ENCODE measurements around the gene DGKI.

DGKI gene

DNA sequence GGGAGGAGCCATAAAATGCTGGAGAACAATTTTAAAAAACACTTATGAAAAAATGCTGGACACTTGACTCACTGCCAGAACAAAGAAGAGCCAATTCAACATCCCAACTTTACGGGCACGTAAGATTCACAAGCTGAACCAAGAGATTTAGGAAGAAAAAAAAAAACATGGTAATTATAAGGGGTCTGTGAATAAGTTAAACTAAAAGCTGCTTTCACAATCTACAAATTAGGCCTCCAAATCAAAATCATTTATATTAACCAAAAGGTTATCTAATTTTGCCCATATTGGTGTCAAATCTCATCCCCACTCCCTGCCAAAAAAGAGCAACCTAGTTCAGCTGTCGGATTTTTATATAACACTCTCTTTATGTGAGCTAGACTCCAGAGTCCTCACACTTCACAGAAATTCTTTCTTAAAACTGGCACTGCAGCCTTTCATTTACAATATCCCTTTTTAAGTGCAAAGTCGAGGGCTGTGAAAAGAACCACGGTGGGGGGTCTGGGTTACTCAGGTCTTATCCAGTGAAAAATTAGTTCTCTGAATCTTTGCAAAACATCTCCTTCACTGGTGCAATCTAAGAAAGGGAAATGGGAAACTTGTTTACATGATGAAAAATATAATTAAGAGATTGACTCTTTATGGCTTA, 30.4 kb upstream of the DGKI start:
- Histone ChIP-seq H2BK5ac (ENCODE audit: low read depth, low read length, poor library complexity, severe bottlenecking) (no peak overlapping the region), H3K14ac (ENCODE audit: low read length in 2 of 2) (no peak overlapping the region), H2BK15ac (ENCODE audit: low read depth, poor library complexity, severe bottlenecking) (no peak overlapping the region), H2BK12ac (ENCODE audit: low read length in 2 of 2) (no peak overlapping the region), H3K36me3 (ENCODE audit: control insufficient read depth in 1 of 2, insufficient read depth in 2 of 2, low read depth in 1 of 2, low read length in 2 of 2) (peaks cover 39 to 64% of the 10 kb centered on the region in 2 experiments), H3K9ac (ENCODE audit: low read length) (no peak overlapping the region), H3K4ac (ENCODE audit: low read depth in 1 of 2, low read length in 2 of 2) (no peak overlapping the region), H2BK120ac (ENCODE audit: low read depth, low read length) (no peak overlapping the region), H3K4me1 (ENCODE audit: control insufficient read depth, insufficient read depth, low read depth, low read length) (peaks cover 20% of the 10 kb centered on the region), H3K4me3 (ENCODE audit: insufficient read depth in 1 of 2, low read depth in 1 of 2, low read length in 2 of 2) (no peak overlapping the region), H3K79me1 (replicated peaks; ENCODE audit: low read length, poor library complexity, severe bottlenecking) (peaks cover 19% of the 10 kb centered on the region), H2AFZ (ENCODE audit: low read depth, low read length) (no peak overlapping the region), H4K91ac (ENCODE audit: low read length) (no peak overlapping the region), H2AK5ac (ENCODE audit: low read length, severe bottlenecking) (no peak overlapping the region), H3K23ac (ENCODE audit: low read length in 2 of 2) (no peak overlapping the region), H3K18ac (ENCODE audit: low read depth in 1 of 2, low read length in 2 of 2) (no peak overlapping the region), H4K8ac (ENCODE audit: low read length) (no peak overlapping the region), H3K4me2 (ENCODE audit: low read length, poor library complexity, severe bottlenecking) (no peak overlapping the region), H3K27me3 (ENCODE audit: control insufficient read depth in 1 of 2, insufficient read depth in 1 of 2, low read length in 2 of 2) (no peaks in the 10 kb centered on the region), H3K27ac (ENCODE audit: low read length, poor library complexity, severe bottlenecking) (no peak overlapping the region), H3K9me3 (ENCODE audit: control insufficient read depth, low read length) (peaks cover 10% of the 10 kb centered on the region)
- WGBS: 72% methylated on average over 3 of the region's 5 CpGs
- no peak for DNase-seq

DNA sequence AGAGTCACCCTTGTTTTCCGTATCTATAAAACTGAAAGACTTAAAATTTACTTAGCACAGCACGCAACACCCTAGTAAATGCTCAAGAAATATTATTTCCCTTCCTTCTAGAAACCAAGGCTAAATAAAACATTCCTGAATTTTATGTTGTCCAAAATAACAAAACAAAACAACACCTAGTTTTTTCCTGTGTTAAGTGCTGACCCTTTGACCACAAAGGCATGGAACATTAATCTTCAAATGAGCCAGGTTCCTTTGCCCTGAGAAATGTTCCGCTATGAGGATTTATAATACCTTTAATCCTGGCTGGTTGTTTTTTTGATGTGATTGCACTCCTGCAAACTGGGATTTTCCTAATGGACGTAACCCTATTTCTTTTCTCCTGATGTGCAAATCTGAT, 29.0 kb upstream of the DGKI start:
- 93% methylated on average over 4 of the region's 4 CpGs for WGBS

GRCh38 chr7:137873979-137874777, 27.4 kb upstream of the DGKI start:
- Histone ChIP-seq H3K27me3 (ENCODE audit: control insufficient read depth in 1 of 2, insufficient read depth in 1 of 2, low read length in 2 of 2) (no peaks in the 10 kb centered on the region), H4K8ac (ENCODE audit: low read length) (no peak overlapping the region), H2BK12ac (ENCODE audit: low read length in 2 of 2) (no peak overlapping the region), H3K4me1 (ENCODE audit: control insufficient read depth, insufficient read depth, low read depth, low read length) (peaks cover 11% of the 10 kb centered on the region), H3K36me3 (ENCODE audit: control insufficient read depth in 1 of 2, insufficient read depth in 2 of 2, low read depth in 1 of 2, low read length in 2 of 2) (peaks cover 28 to 52% of the 10 kb centered on the region in 2 experiments), H2AFZ (ENCODE audit: low read depth, low read length) (no peak overlapping the region), H2BK120ac (ENCODE audit: low read depth, low read length) (no peak overlapping the region), H3K79me1 (replicated peaks; ENCODE audit: low read length, poor library complexity, severe bottlenecking) (peaks cover 18% of the 10 kb centered on the region), H3K4me3 (ENCODE audit: insufficient read depth in 1 of 2, low read depth in 1 of 2, low read length in 2 of 2) (peak overlapping the region in 1 of 2 experiments; percentile 15), H4K91ac (ENCODE audit: low read length) (no peak overlapping the region), H3K23ac (ENCODE audit: low read length in 2 of 2) (no peak overlapping the region), H2BK15ac (ENCODE audit: low read depth, poor library complexity, severe bottlenecking) (no peak overlapping the region), H3K4ac (ENCODE audit: low read depth in 1 of 2, low read length in 2 of 2) (no peak overlapping the region), H3K9ac (ENCODE audit: low read length) (peak overlapping the region; percentile 87), H3K4me2 (ENCODE audit: low read length, poor library complexity, severe bottlenecking) (no peak overlapping the region), H2BK5ac (ENCODE audit: low read depth, low read length, poor library complexity, severe bottlenecking) (no peak overlapping the region), H3K9me3 (ENCODE audit: control insufficient read depth, low read length) (no peaks in the 10 kb centered on the region), H3K27ac (ENCODE audit: low read length, poor library complexity, severe bottlenecking) (peak overlapping the region; percentile 76), H2AK5ac (ENCODE audit: low read length, severe bottlenecking) (peak overlapping the region; percentile 8), H3K18ac (ENCODE audit: low read depth in 1 of 2, low read length in 2 of 2) (no peak overlapping the region), H3K14ac (ENCODE audit: low read length in 2 of 2) (no peak overlapping the region)
- peak; percentile 74 for DNase-seq
- 54% methylated on average over 4 of the region's 7 CpGs for WGBS

More for the DNA sequence above, 29.0 kb upstream of the DGKI start:
- Histone ChIP-seq H2BK15ac (ENCODE audit: low read depth, poor library complexity, severe bottlenecking) (no peak overlapping the region), H3K9ac (ENCODE audit: low read length) (peak overlapping the region; percentile 87), H3K36me3 (ENCODE audit: control insufficient read depth in 1 of 2, insufficient read depth in 2 of 2, low read depth in 1 of 2, low read length in 2 of 2) (peaks cover 38 to 61% of the 10 kb centered on the region in 2 experiments), H4K91ac (ENCODE audit: low read length) (no peak overlapping the region), H3K14ac (ENCODE audit: low read length in 2 of 2) (no peak overlapping the region), H3K27me3 (ENCODE audit: control insufficient read depth in 1 of 2, insufficient read depth in 1 of 2, low read length in 2 of 2) (no peaks in the 10 kb centered on the region), H2BK120ac (ENCODE audit: low read depth, low read length) (no peak overlapping the region), H3K9me3 (ENCODE audit: control insufficient read depth, low read length) (no peaks in the 10 kb centered on the region), H2AK5ac (ENCODE audit: low read length, severe bottlenecking) (no peak overlapping the region), H3K27ac (ENCODE audit: low read length, poor library complexity, severe bottlenecking) (peak overlapping the region; percentile 35), H3K4me2 (ENCODE audit: low read length, poor library complexity, severe bottlenecking) (no peak overlapping the region), H2BK5ac (ENCODE audit: low read depth, low read length, poor library complexity, severe bottlenecking) (no peak overlapping the region), H3K79me1 (replicated peaks; ENCODE audit: low read length, poor library complexity, severe bottlenecking) (peaks cover 21% of the 10 kb centered on the region), H3K4me3 (ENCODE audit: insufficient read depth in 1 of 2, low read depth in 1 of 2, low read length in 2 of 2) (no peak overlapping the region), H3K23ac (ENCODE audit: low read length in 2 of 2) (no peak overlapping the region), H2BK12ac (ENCODE audit: low read length in 2 of 2) (no peak overlapping the region), H3K18ac (ENCODE audit: low read depth in 1 of 2, low read length in 2 of 2) (no peak overlapping the region), H3K4ac (ENCODE audit: low read depth in 1 of 2, low read length in 2 of 2) (no peak overlapping the region), H3K4me1 (ENCODE audit: control insufficient read depth, insufficient read depth, low read depth, low read length) (peaks cover 18% of the 10 kb centered on the region), H2AFZ (ENCODE audit: low read depth, low read length) (no peak overlapping the region), H4K8ac (ENCODE audit: low read length) (no peak overlapping the region)
- DNase-seq: no peak

DNA sequence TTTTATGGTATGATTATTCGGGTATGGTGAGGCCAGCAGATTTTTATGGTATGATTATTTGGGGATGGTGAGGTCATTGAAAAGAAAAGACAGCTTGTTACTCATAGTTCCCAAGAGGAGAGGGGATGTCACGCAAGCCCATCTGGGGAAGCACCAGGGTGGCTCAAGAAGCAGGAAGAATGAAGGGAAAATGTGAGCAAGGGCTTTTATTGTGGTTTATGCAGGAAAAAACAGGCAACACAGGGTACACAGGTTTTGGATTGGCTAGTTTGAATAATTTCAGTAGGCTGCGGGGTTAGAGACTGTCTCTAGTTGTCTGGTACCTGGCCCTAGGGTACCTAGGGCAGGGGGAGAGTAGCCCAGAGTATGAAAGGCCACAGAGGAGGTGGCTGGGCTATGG, 26.8 kb upstream of the DGKI start:
- Histone ChIP-seq H3K4ac (ENCODE audit: low read depth in 1 of 2, low read length in 2 of 2) (no peak overlapping the region), H3K14ac (ENCODE audit: low read length in 2 of 2) (no peak overlapping the region), H2BK5ac (ENCODE audit: low read depth, low read length, poor library complexity, severe bottlenecking) (no peak overlapping the region), H3K4me2 (ENCODE audit: low read length, poor library complexity, severe bottlenecking) (no peak overlapping the region), H3K9me3 (ENCODE audit: control insufficient read depth, low read length) (no peaks in the 10 kb centered on the region), H2AFZ (ENCODE audit: low read depth, low read length) (no peak overlapping the region), H3K27me3 (ENCODE audit: control insufficient read depth in 1 of 2, insufficient read depth in 1 of 2, low read length in 2 of 2) (no peaks in the 10 kb centered on the region), H2BK12ac (ENCODE audit: low read length in 2 of 2) (no peak overlapping the region), H3K23ac (ENCODE audit: low read length in 2 of 2) (no peak overlapping the region), H3K18ac (ENCODE audit: low read depth in 1 of 2, low read length in 2 of 2) (no peak overlapping the region), H3K9ac (ENCODE audit: low read length) (peak overlapping the region; percentile 87), H3K4me1 (ENCODE audit: control insufficient read depth, insufficient read depth, low read depth, low read length) (peaks cover 9% of the 10 kb centered on the region), H2BK120ac (ENCODE audit: low read depth, low read length) (no peak overlapping the region), H4K8ac (ENCODE audit: low read length) (no peak overlapping the region), H3K4me3 (ENCODE audit: insufficient read depth in 1 of 2, low read depth in 1 of 2, low read length in 2 of 2) (peak overlapping the region in 1 of 2 experiments; percentile 15), H2AK5ac (ENCODE audit: low read length, severe bottlenecking) (peak overlapping the region; percentile 8), H2BK15ac (ENCODE audit: low read depth, poor library complexity, severe bottlenecking) (no peak overlapping the region), H4K91ac (ENCODE audit: low read length) (no peak overlapping the region), H3K27ac (ENCODE audit: low read length, poor library complexity, severe bottlenecking) (peak overlapping the region; percentile 76), H3K36me3 (ENCODE audit: control insufficient read depth in 1 of 2, insufficient read depth in 2 of 2, low read depth in 1 of 2, low read length in 2 of 2) (peaks cover 24 to 52% of the 10 kb centered on the region in 2 experiments), H3K79me1 (replicated peaks; ENCODE audit: low read length, poor library complexity, severe bottlenecking) (peaks cover 13% of the 10 kb centered on the region)
- DNase-seq: peak; percentile 68
- 89% methylated on average over 3 of the region's 3 CpGs for WGBS
